Fibroblast of mammary gland (primary cell): ENCODE measurements around the gene CHCHD1.
"Not testable (repeated sequence)": the region's sequence is repeated elsewhere in the genome, so short reads cannot be mapped to it uniquely, and the experiment has no call there.

Experiments
- DNase-seq: peaks from one replicate; pipeline ENCODE4 v3.0.0-alpha.2; 2010; ENCODE audit warnings: low read depth
- H3K4me3 ChIP-seq: 2 replicates; pipeline ENCODE4 v1.5.1; 2011; ENCODE audit warnings: low read depth, mild to moderate bottlenecking, low read length, moderate library complexity; ENCODE audit not compliant: control insufficient read depth
- TF ChIP-seq, protein P1 (sequence below): conservative IDR thresholded peaks from 2 replicates; pipeline ENCODE4 v1.5.1; 2011; ENCODE audit warnings: low read depth, low read length, inconsistent platforms; ENCODE audit not compliant: control insufficient read depth, insufficient read depth

The CHCHD1 gene

GRCh38 chr10:73790886-73791625 lies 9.2 kb downstream of the CHCHD1 start:
- DNase-seq, result no peak
- H3K4me3 ChIP-seq, result no peak overlapping the region
- TF ChIP-seq, protein P1, sequence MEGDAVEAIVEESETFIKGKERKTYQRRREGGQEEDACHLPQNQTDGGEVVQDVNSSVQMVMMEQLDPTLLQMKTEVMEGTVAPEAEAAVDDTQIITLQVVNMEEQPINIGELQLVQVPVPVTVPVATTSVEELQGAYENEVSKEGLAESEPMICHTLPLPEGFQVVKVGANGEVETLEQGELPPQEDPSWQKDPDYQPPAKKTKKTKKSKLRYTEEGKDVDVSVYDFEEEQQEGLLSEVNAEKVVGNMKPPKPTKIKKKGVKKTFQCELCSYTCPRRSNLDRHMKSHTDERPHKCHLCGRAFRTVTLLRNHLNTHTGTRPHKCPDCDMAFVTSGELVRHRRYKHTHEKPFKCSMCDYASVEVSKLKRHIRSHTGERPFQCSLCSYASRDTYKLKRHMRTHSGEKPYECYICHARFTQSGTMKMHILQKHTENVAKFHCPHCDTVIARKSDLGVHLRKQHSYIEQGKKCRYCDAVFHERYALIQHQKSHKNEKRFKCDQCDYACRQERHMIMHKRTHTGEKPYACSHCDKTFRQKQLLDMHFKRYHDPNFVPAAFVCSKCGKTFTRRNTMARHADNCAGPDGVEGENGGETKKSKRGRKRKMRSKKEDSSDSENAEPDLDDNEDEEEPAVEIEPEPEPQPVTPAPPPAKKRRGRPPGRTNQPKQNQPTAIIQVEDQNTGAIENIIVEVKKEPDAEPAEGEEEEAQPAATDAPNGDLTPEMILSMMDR, result no peak

DNA sequence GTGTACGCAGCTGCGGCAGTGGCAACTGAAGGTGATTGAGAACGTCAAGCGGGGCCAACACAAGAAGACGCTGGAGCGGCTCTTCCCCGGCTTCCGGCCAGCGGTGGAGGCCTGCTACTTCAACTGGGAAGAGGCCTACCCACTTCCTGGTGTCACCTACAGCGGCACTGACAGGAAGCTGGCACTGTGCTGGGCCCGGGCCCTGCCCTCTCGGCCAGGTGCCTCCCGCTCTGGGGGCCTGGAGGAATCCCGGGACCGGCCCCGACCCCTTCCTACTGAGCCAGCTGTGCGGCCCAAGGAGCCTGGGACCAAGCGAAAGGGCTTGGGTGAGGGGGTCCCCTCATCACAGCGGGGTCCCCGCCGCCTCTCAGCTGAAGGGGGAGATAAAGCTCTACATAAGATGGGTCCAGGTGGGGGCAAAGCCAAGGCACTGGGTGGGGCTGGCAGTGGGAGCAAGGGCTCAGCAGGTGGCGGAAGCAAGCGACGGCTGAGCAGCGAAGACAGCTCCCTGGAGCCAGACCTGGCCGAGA lies 10.1 kb downstream of the CHCHD1 start:
- TF ChIP-seq, protein P1, result no peak
- H3K4me3 ChIP-seq, result no peak overlapping the region
- no peak for DNase-seq

DNA sequence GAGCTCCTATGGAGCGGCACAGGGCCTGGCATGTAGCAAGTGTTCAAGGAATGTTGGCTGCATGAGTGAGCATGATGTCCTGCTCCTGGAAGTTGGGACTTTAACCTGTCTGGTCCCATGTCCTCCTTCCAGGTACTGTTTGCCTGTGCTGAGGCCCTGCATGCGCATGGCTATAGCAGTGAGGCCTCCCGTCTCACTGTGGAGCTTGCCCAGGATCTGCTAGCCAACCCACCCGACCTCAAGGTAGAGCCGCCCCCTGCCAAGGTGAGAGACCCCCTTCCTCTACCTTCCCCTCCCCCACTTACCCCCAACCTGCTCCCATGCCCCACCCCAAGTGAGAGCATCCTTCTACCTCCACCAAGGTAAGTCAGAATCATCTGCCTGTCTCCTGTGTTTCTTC lies 11.6 kb downstream of the CHCHD1 start:
- TF ChIP-seq, protein P1, result no peak
- no peak overlapping the region for H3K4me3 ChIP-seq
- DNase-seq, result no peak

GRCh38 chr10:73795491-73795890 lies 13.6 kb downstream of the CHCHD1 start:
- not testable (repeated sequence) for DNase-seq, H3K4me3 ChIP-seq

DNA sequence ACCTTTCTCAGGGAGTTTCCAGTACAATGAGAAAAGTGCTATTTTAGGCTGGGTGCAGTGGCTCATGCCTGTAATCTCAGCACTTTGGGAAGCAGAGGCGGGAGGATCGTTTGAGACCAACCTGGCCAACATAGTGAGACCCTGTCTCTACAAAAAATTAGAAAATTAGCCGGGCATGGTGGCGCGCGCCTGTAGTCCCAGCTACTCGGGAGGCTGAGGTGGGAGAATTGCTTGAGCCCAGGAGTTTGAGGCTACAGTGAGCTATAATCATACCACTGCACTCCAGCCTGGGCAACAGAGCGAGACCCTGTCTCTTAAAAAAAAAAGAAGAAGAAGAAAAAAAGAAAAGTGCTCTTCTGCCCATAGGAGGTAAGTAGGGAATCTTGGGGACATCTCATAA lies 14.2 kb downstream of the CHCHD1 start:
- not testable (repeated sequence) for DNase-seq

GRCh38 chr10:73796766-73797165 lies 14.9 kb downstream of the CHCHD1 start:
- no peak overlapping the region for H3K4me3 ChIP-seq
- DNase-seq, result no peak
- TF ChIP-seq, protein P1, result no peak

More for the DNA sequence above, 14.2 kb downstream of the CHCHD1 start:
- not testable (repeated sequence) for H3K4me3 ChIP-seq

GRCh38 chr10:73797324-73798025 lies 15.6 kb downstream of the CHCHD1 start:
- H3K4me3 ChIP-seq, result no peak overlapping the region
- TF ChIP-seq, protein P1, result no peak

More at GRCh38 chr10:73797324-73798025, 15.6 kb downstream of the CHCHD1 start:
- DNase-seq, result no peak
